PC-3 (cell line): ENCODE data around the gene ZBTB48. TPM values are rescaled to one million over a fixed set of nuclear protein-coding genes. Genes with fewer than 3 reads are reported as not detected.

Experiments
- ATAC-seq: fragments of 200-7000 bp; cut with Tn5 transposase; 2 replicates; pipeline ENCODE4 v1.9.1; 2020; ENCODE audit warnings: mild to moderate bottlenecking, moderate library complexity
- BruUV-seq: library from RNA; stranded (reverse); fragments of 400-500 nt; replicated peaks from 2 replicates; lab custom pipeline; 2021; lab: Mats Ljungman, UMichigan
- CTCF ChIA-PET: fragments of 300-600 bp; sonication (Branson Sonifier 250); formaldehyde crosslinking; loops from one replicate; lab custom pipeline; 2022; ENCODE audit warnings: antibody characterized with exemption; lab: Charles Lee
- POLR2A ChIA-PET: fragments of 300-600 bp; sonication (Branson Sonifier 250); formaldehyde crosslinking; loops from one replicate; lab custom pipeline; 2022; ENCODE audit warnings: antibody characterized with exemption; ENCODE audit not compliant: unreplicated experiment; lab: Charles Lee
- DNase-seq: peaks from one replicate; pipeline ENCODE4 v3.0.0-alpha.2; 2015
- H2AFZ ChIP-seq: fragments of 300-600 bp; sonication (generic); 2 replicates; pipeline ENCODE4 v1.6.0; 2016; ENCODE audit warnings: antibody characterized with exemption, low read length
- H3F3A ChIP-seq: fragments of 300-600 bp; sonication (generic); one replicate; pipeline ENCODE4 v1.6.0; 2017; ENCODE audit warnings: antibody characterized with exemption, low read length, control low read depth, mild to moderate bottlenecking; ENCODE audit not compliant: unreplicated experiment
- H3K27ac ChIP-seq: fragments of 300-600 bp; sonication (generic); 2 replicates; pipeline ENCODE4 v1.5.1; 2016; ENCODE audit warnings: mild to moderate bottlenecking, low read length
- H3K27me3 ChIP-seq: fragments of 300-600 bp; sonication (generic); 2 replicates; pipeline ENCODE4 v1.6.1; 2016; ENCODE audit warnings: low read length, mixed read lengths
- H3K36me3 ChIP-seq: fragments of 300-600 bp; sonication (generic); 2 replicates; pipeline ENCODE4 v1.6.1; 2016; ENCODE audit warnings: low read depth, mixed run types, low read length, mixed read lengths
- H3K4me1 ChIP-seq: fragments of 300-600 bp; sonication (generic); 2 replicates; pipeline ENCODE4 v1.5.1; 2016; ENCODE audit warnings: low read length; ENCODE audit not compliant: insufficient read depth
- H3K4me2 ChIP-seq: fragments of 300-600 bp; sonication (generic); 2 replicates; pipeline ENCODE4 v1.6.0; 2016; ENCODE audit warnings: low read length
- H3K4me3 ChIP-seq: fragments of 300-600 bp; sonication (generic); 2 replicates; pipeline ENCODE4 v1.5.1; 2016; ENCODE audit warnings: mild to moderate bottlenecking, low read length, mixed read lengths
- H3K79me2 ChIP-seq: fragments of 300-600 bp; sonication (generic); 2 replicates; pipeline ENCODE4 v1.6.1; 2017; ENCODE audit warnings: low read length, mixed read lengths
- H3K9ac ChIP-seq: fragments of 300-600 bp; sonication (generic); 2 replicates; pipeline ENCODE4 v1.6.0; 2016; ENCODE audit warnings: mild to moderate bottlenecking, low read length
- H3K9me2 ChIP-seq: fragments of 300-600 bp; sonication (generic); replicated peaks from 2 replicates; pipeline ENCODE4 v1.6.1; 2016; ENCODE audit warnings: mixed run types, low read length, mixed read lengths
- H3K9me3 ChIP-seq: fragments of 300-600 bp; sonication (generic); 2 replicates; pipeline ENCODE4 v1.6.1; 2016; ENCODE audit warnings: low read length, mixed read lengths
- H4K20me1 ChIP-seq: fragments of 300-600 bp; sonication (generic); 2 replicates; pipeline ENCODE4 v1.6.1; 2016; ENCODE audit warnings: low read length, mixed read lengths
- CTCF ChIP-seq: fragments of 300-600 bp; sonication (generic); conservative IDR thresholded peaks from 2 replicates; pipeline ENCODE4 v1.5.1; 2017; ENCODE audit warnings: antibody characterized with exemption, low read depth, mild to moderate bottlenecking, low read length
- EZH2 ChIP-seq: fragments of 300-600 bp; sonication (generic); IDR thresholded peaks from one replicate; pipeline ENCODE4 v1.6.1; 2017; ENCODE audit warnings: antibody characterized with exemption, mild to moderate bottlenecking, low read length; ENCODE audit not compliant: unreplicated experiment
- EZH2phosphoT487 ChIP-seq: fragments of 300-600 bp; sonication (generic); IDR thresholded peaks from 2 replicates; pipeline ENCODE4 v1.6.1; 2018; ENCODE audit warnings: mild to moderate bottlenecking, antibody characterized with exemption, low read length, borderline replicate concordance
- intact Hi-C: fragments of 100-400 bp; cut with micrococcal nuclease; formaldehyde crosslinking; loops from 2 replicates; pipeline ENCODE4 v1.9.0; 2023
- total RNA-seq: library from RNA; depleted of rRNA; stranded (reverse); fragments of >200 nt; gene quantifications from 2 replicates; pipeline ENCODE4 v1.2.3, GENCODE V29; 2014

Gene ZBTB48
- total RNA-seq, 1 experiment from 2014 or later: 47.2 TPM

- Histone ChIP-seq H4K20me1 (no peaks in the 10 kb centered on the region), H3K36me3 (no peaks in the 10 kb centered on the region), H3F3A (no peaks in the 10 kb centered on the region), H3K4me1 (peaks cover 28% of the 10 kb centered on the region), H3K4me2 (peak overlapping the region; percentile 89), H2AFZ (no peak overlapping the region), H3K9me2 (no peaks in the 10 kb centered on the region), H3K4me3 (peak overlapping the region; percentile 92; the same call in 1 of the 2 replicates), H3K27ac (no peak overlapping the region), H3K27me3 (no peaks in the 10 kb centered on the region), H3K9ac (no peak overlapping the region), H3K9me3 (no peaks in the 10 kb centered on the region), H3K79me2 (peaks cover 35% of the 10 kb centered on the region)
- intact Hi-C loops: no loop called here
- BruUV-seq: no TSS peak
- DNase-seq (no peak), ATAC-seq (no peak)
- TF ChIP-seq EZH2phosphoT487 (no peak), EZH2 (no peak), CTCF (no peak)
- ChIA-PET POLR2A (no interaction called here), CTCF (interaction anchor here (0.6 kb wide), 1 partner anchor 18 kb away, joined by 3 read pairs; no protein-coding TSS in a partner anchor)
These were observed 2.6 kb downstream of the ZBTB48 start for GRCh38 chr1:6582370-6582769.

GRCh38 chr1:6584126-6585080, 4.6 kb downstream of the ZBTB48 start:
- ATAC-seq: no peak
- CTCF ChIA-PET: no interaction called here
- Histone ChIP-seq H4K20me1 (no peaks in the 10 kb centered on the region), H3K4me2 (no peak overlapping the region), H3K27ac (no peak overlapping the region), H3K9ac (no peak overlapping the region), H3K27me3 (no peaks in the 10 kb centered on the region), H3K9me3 (no peaks in the 10 kb centered on the region), H3F3A (no peaks in the 10 kb centered on the region), H2AFZ (no peak overlapping the region), H3K36me3 (peaks cover 11% of the 10 kb centered on the region; the same call in 1 of the 2 replicates), H3K4me3 (no peak overlapping the region), H3K9me2 (no peaks in the 10 kb centered on the region), H3K4me1 (peaks cover 33% of the 10 kb centered on the region), H3K79me2 (peaks cover 35% of the 10 kb centered on the region)
- TF ChIP-seq EZH2 (no peak), CTCF (peak; percentile 30; the same call in 1 of the 2 replicates)
- POLR2A ChIA-PET: no interaction called here
- no TSS peak for BruUV-seq
- DNase-seq: no peak
- intact Hi-C loops: no loop called here
